Neural cell (in vitro differentiated cells): Measurements from ENCODE around the gene DERL3. TPM values are rescaled to one million over a fixed set of nuclear protein-coding genes. Genes with fewer than 3 reads are reported as not detected.

ENCODE experiments used
- H2AFZ ChIP-seq: fragments of 200-600, 300-800 bp; sonication (generic), shearing (Covaris generic); 2 replicates; pipeline ENCODE4 v1.6.0; 2014; ENCODE audit warnings: low read depth, mild to moderate bottlenecking, antibody characterized with exemption, low read length, moderate library complexity
- H3F3A ChIP-seq: fragments of 200-600 bp; shearing (Covaris generic); 2 replicates; pipeline ENCODE4 v1.6.1; 2016; ENCODE audit warnings: mild to moderate bottlenecking, moderate library complexity, mixed read lengths, antibody characterized with exemption, low read length; ENCODE audit not compliant: insufficient read depth, poor library complexity, severe bottlenecking
- H3K27ac ChIP-seq: fragments of 200-600, 300-800 bp; sonication (generic), shearing (Covaris generic); 2 replicates; pipeline ENCODE4 v1.5.1; 2014; ENCODE audit warnings: mild to moderate bottlenecking, low read length, moderate library complexity
- H3K27me3 ChIP-seq: fragments of 300-800, 200-600 bp; sonication (generic), shearing (Covaris generic); 2 replicates; pipeline ENCODE4 v1.6.0; 2014; ENCODE audit warnings: mild to moderate bottlenecking, low read depth, low read length, moderate library complexity; ENCODE audit not compliant: insufficient read depth
- H3K36me3 ChIP-seq: fragments of 300-800, 200-600 bp; sonication (generic), shearing (Covaris generic); 2 replicates; pipeline ENCODE4 v1.5.1; 2014; ENCODE audit warnings: mild to moderate bottlenecking, antibody characterized with exemption, low read length, moderate library complexity; ENCODE audit not compliant: insufficient read depth
- H3K4me2 ChIP-seq: fragments of 300-800, 200-600 bp; sonication (generic), shearing (Covaris generic); 2 replicates; pipeline ENCODE4 v1.6.0; 2014; ENCODE audit warnings: mild to moderate bottlenecking, low read length
- H3K4me3 ChIP-seq: fragments of 300-800, 200-600 bp; sonication (generic), shearing (Covaris generic); 2 replicates; pipeline ENCODE4 v1.5.1; 2014; ENCODE audit warnings: mild to moderate bottlenecking, low read length, moderate library complexity
- H3K79me2 ChIP-seq: fragments of 200-600 bp; shearing (Covaris generic); replicated peaks from 2 replicates; pipeline ENCODE4 v1.6.0; 2014; ENCODE audit warnings: mild to moderate bottlenecking, low read length, moderate library complexity; ENCODE audit not compliant: insufficient read depth
- H3K9ac ChIP-seq: fragments of 300-800, 200-600 bp; sonication (generic), shearing (Covaris generic); 2 replicates; pipeline ENCODE4 v1.6.1; 2016; ENCODE audit warnings: mild to moderate bottlenecking, low read length, mixed read lengths
- H3K9me2 ChIP-seq: fragments of 200-600 bp; shearing (Covaris generic); 2 replicates; pipeline ENCODE4 v1.6.1; 2016; ENCODE audit warnings: mild to moderate bottlenecking, low read length, mixed read lengths; ENCODE audit not compliant: insufficient read depth
- H3K9me3 ChIP-seq: fragments of 200-600, 300-800 bp; sonication (generic), shearing (Covaris generic); 2 replicates; pipeline ENCODE4 v1.6.1; 2016; ENCODE audit warnings: mild to moderate bottlenecking, mixed run types, low read length, moderate library complexity, mixed read lengths
- H4K20me1 ChIP-seq: fragments of 200-600 bp; shearing (Covaris generic); 2 replicates; pipeline ENCODE4 v1.6.1; 2016; ENCODE audit warnings: mild to moderate bottlenecking, mixed run types; ENCODE audit not compliant: insufficient read depth
- CTCF ChIP-seq: fragments of 450-650 bp; IDR thresholded peaks from 2 replicates; pipeline ENCODE4 v1.5.1; 2014; ENCODE audit warnings: antibody characterized with exemption, mild to moderate bottlenecking, moderate library complexity; ENCODE audit not compliant: poor library complexity, severe bottlenecking
- EP300 ChIP-seq: fragments of 450-650 bp; conservative IDR thresholded peaks from 2 replicates; pipeline ENCODE4 v1.6.1; 2014; ENCODE audit warnings: antibody characterized with exemption, mild to moderate bottlenecking, moderate library complexity; ENCODE audit not compliant: poor library complexity, severe bottlenecking
- EZH2 ChIP-seq: fragments of 200-600, 300-800 bp; shearing (Covaris generic), sonication (generic); IDR thresholded peaks from 2 replicates; pipeline ENCODE4 v1.6.1; 2014; ENCODE audit warnings: antibody characterized with exemption, low read length, borderline replicate concordance, mild to moderate bottlenecking; ENCODE audit not compliant: insufficient read depth, poor library complexity, severe bottlenecking
- MXI1 ChIP-seq: fragments of 450-650 bp; conservative IDR thresholded peaks from 2 replicates; pipeline ENCODE4 v1.6.1; 2014; ENCODE audit warnings: antibody characterized with exemption, mild to moderate bottlenecking; ENCODE audit not compliant: poor library complexity, severe bottlenecking
- POLR2AphosphoS5 ChIP-seq: IDR thresholded peaks from 2 replicates; pipeline ENCODE4 v1.6.1; 2012
- RAD21 ChIP-seq: fragments of 450-650 bp; conservative IDR thresholded peaks from 2 replicates; pipeline ENCODE4 v1.6.1; 2014; ENCODE audit warnings: antibody characterized with exemption, mild to moderate bottlenecking, moderate library complexity
- REST ChIP-seq: IDR thresholded peaks from 2 replicates; pipeline ENCODE4 v1.6.1; 2012; ENCODE audit warnings: borderline replicate concordance
- SMC3 ChIP-seq: fragments of 450-650 bp; conservative IDR thresholded peaks from 2 replicates; pipeline ENCODE4 v1.6.1; 2014; ENCODE audit warnings: antibody characterized with exemption, mild to moderate bottlenecking, moderate library complexity; ENCODE audit not compliant: poor library complexity
- TAF1 ChIP-seq: IDR thresholded peaks from 2 replicates; pipeline ENCODE4 v1.6.1; 2012; ENCODE audit warnings: low read depth
- polyA plus RNA-seq: library from polyadenylated mRNA; depleted of rRNA; stranded (reverse); fragments of >200 nt; gene quantifications from 2 replicates; pipeline ENCODE4 v1.2.3, GENCODE V29; 2014

DERL3 gene
- polyA plus RNA-seq, 1 donor from 2014 or later = 0.84 TPM

GRCh38 chr22:23826510-23827350 is 12.1 kb downstream of the DERL3 start:
- Histone ChIP-seq H3K9ac (no peak overlapping the region), H3K36me3 (peaks cover 5% of the 10 kb centered on the region), H3K79me2 (peaks cover 12% of the 10 kb centered on the region), H3K9me2 (no peaks in the 10 kb centered on the region), H2AFZ (no peak overlapping the region), H3K27me3 (no peaks in the 10 kb centered on the region), H3F3A (no peaks in the 10 kb centered on the region), H4K20me1 (no peaks in the 10 kb centered on the region), H3K27ac (no peak overlapping the region), H3K4me2 (no peak overlapping the region), H3K4me3 (no peak overlapping the region), H3K9me3 (no peaks in the 10 kb centered on the region)
- TF ChIP-seq MXI1 = no peak
- no peak for TF ChIP-seq POLR2AphosphoS5
- TF ChIP-seq EP300 = no peak
- no peak for TF ChIP-seq RAD21
- no peak for TF ChIP-seq CTCF
- TF ChIP-seq REST = no peak
- no peak for TF ChIP-seq EZH2
- TF ChIP-seq TAF1 = no peak
- no peak for TF ChIP-seq SMC3

- Histone ChIP-seq H3F3A (no peaks in the 10 kb centered on the region), H3K36me3 (peaks cover 5% of the 10 kb centered on the region), H3K27me3 (no peaks in the 10 kb centered on the region), H3K9me2 (no peaks in the 10 kb centered on the region), H2AFZ (no peak overlapping the region), H3K4me2 (no peak overlapping the region), H3K79me2 (peaks cover 5% of the 10 kb centered on the region), H3K9ac (no peak overlapping the region), H4K20me1 (no peaks in the 10 kb centered on the region), H3K9me3 (no peaks in the 10 kb centered on the region), H3K4me3 (no peak overlapping the region), H3K27ac (no peak overlapping the region)
- TF ChIP-seq POLR2AphosphoS5 = no peak
- TF ChIP-seq TAF1 = no peak
- TF ChIP-seq REST = no peak
- TF ChIP-seq EP300 = no peak
- TF ChIP-seq RAD21 = no peak
- no peak for TF ChIP-seq SMC3
- no peak for TF ChIP-seq CTCF
- no peak for TF ChIP-seq MXI1
- no peak for TF ChIP-seq EZH2
Measured at GRCh38 chr22:23825246-23825905, 13.4 kb downstream of the DERL3 start.
